Measurements from ENCODE around the gene LUM. TPM values are rescaled to one million over a fixed set of nuclear protein-coding genes. Genes with fewer than 3 reads are reported as not detected.

Gene LUM
- total RNA-seq, 4 donors from 2014 or later: 29.6 to 103 (median 67.6) TPM

- Histone ChIP-seq H3K27me3 (no peaks in the 10 kb centered on the region), H3K4me3 (no peak overlapping the region), H3K4me1 (no peaks in the 10 kb centered on the region), H3K27ac (no peak overlapping the region), H3K36me3 (no peaks in the 10 kb centered on the region), H3K9me3 (no peaks in the 10 kb centered on the region)
- 26 to 50% methylated on average over 1 of the region's 1 CpG for WGBS, 2 donors (ENCODE audit: low coverage in 1 of 2)
- TF ChIP-seq POLR2AphosphoS5 (IDR thresholded peaks at IDR 0.05) (no peak), EP300 (IDR thresholded peaks at IDR 0.05) (no peak), POLR2A (IDR thresholded peaks at IDR 0.05) (no peak), CTCF (IDR thresholded peaks at IDR 0.05) (no peak)
- no peak for ATAC-seq
These were observed 32.8 kb downstream of the LUM start for GRCh38 chr12:91078501-91078900.

DNA sequence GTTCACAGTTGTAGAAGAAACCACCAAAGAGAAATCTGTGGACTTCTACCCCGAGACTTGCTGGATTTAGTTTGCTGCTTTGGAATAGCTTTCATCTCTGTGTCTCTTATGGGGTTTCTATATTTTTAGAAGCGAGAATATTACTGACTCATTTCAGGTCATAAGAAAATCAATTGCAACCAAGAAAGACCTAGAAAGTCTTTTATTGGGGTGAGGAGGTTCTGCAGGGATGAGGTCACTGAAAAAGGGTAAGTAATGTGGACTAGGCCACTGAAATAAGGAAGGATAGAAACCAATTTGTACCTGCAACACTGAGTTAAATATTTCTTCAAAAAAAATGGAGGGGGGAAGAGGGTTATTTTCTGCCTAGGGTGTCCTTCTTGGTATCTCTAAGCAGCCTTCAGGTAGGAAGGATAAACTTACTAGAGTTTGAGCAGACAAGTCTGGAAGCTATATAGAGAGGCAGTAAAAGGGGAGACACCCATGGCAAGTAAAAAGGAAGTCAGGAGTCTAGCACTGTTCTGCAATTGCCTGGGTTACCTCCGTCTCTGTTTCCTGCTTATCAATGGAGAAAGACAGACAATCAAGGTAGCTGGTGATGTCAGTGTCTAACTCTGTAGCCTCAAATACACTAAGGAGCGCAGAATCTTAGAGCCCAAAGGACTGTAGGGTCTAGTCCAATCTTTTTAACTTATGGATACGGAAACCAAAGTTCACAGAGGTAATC is 33.9 kb downstream of the LUM start:
- 90 to 93% methylated on average over 5 of the region's 5 CpGs for WGBS, 2 donors (ENCODE audit: low coverage in 1 of 2)
- Histone ChIP-seq H3K4me1 (no peaks in the 10 kb centered on the region), H3K27ac (no peak overlapping the region), H3K4me3 (no peak overlapping the region), H3K36me3 (no peaks in the 10 kb centered on the region), H3K27me3 (no peaks in the 10 kb centered on the region), H3K9me3 (no peaks in the 10 kb centered on the region)
- no peak for TF ChIP-seq CTCF (IDR thresholded peaks at IDR 0.05)
- TF ChIP-seq EP300 (IDR thresholded peaks at IDR 0.05): no peak
- no peak for TF ChIP-seq POLR2A (IDR thresholded peaks at IDR 0.05)
- no peak for TF ChIP-seq POLR2AphosphoS5 (IDR thresholded peaks at IDR 0.05)
- ATAC-seq: no peak

GRCh38 chr12:91074851-91075250 is 36.4 kb downstream of the LUM start:
- no peak for TF ChIP-seq POLR2A (IDR thresholded peaks at IDR 0.05)
- TF ChIP-seq POLR2AphosphoS5 (IDR thresholded peaks at IDR 0.05): no peak
- TF ChIP-seq CTCF (IDR thresholded peaks at IDR 0.05): no peak
- TF ChIP-seq EP300 (IDR thresholded peaks at IDR 0.05): no peak
- no peaks in the 10 kb centered on the region for H3K27me3 ChIP-seq
- no peaks in the 10 kb centered on the region for H3K36me3 ChIP-seq
- ATAC-seq: no peak
- no peak overlapping the region for H3K4me3 ChIP-seq
- 50% methylated on average over 1 of the region's 1 CpG; no CpG with 5 or more reads in 1 of the 2 donors for WGBS, 2 donors (ENCODE audit: low coverage in 1 of 2)
- H3K4me1 ChIP-seq: no peaks in the 10 kb centered on the region
- H3K27ac ChIP-seq: peak overlapping the region in 1 of 4 donors; percentile 42
- H3K9me3 ChIP-seq: no peaks in the 10 kb centered on the region

GRCh38 chr12:91074154-91074709 is 37.1 kb downstream of the LUM start:
- WGBS, 2 donors (ENCODE audit: low coverage in 1 of 2): 36 to 53% methylated on average over 4 to 6 of the region's 6 CpGs
- Histone ChIP-seq H3K9me3 (no peaks in the 10 kb centered on the region), H3K36me3 (no peaks in the 10 kb centered on the region), H3K4me3 (no peak overlapping the region), H3K4me1 (no peaks in the 10 kb centered on the region), H3K27me3 (no peaks in the 10 kb centered on the region), H3K27ac (peak overlapping the region in 2 of 4 donors; percentile 30 to 42)
- TF ChIP-seq CTCF (IDR thresholded peaks at IDR 0.05): no peak
- TF ChIP-seq EP300 (IDR thresholded peaks at IDR 0.05): no peak
- no peak for TF ChIP-seq POLR2A (IDR thresholded peaks at IDR 0.05)
- peak; percentile 46 for ATAC-seq

- no peak for ATAC-seq
- Histone ChIP-seq H3K4me3 (no peak overlapping the region), H3K36me3 (no peaks in the 10 kb centered on the region), H3K9me3 (no peaks in the 10 kb centered on the region), H3K4me1 (no peaks in the 10 kb centered on the region), H3K27ac (peak overlapping the region in 1 of 4 donors; percentile 30), H3K27me3 (no peaks in the 10 kb centered on the region)
- TF ChIP-seq POLR2A (IDR thresholded peaks at IDR 0.05): no peak
- no peak for TF ChIP-seq EP300 (IDR thresholded peaks at IDR 0.05)
- TF ChIP-seq CTCF (IDR thresholded peaks at IDR 0.05): no peak
- no peak for TF ChIP-seq POLR2AphosphoS5 (IDR thresholded peaks at IDR 0.05)
These were observed 37.9 kb downstream of the LUM start for GRCh38 chr12:91073426-91073825.
